ENCODE data around the gene FAM53A. TPM values are rescaled to one million over a fixed set of nuclear protein-coding genes. Genes with fewer than 3 reads are reported as not detected.

FAM53A gene
- total RNA-seq, 2 experiments from 2014 or later, result 1.4 to 1.8 TPM

- Histone ChIP-seq H3K36me3 (ENCODE audit: insufficient read depth, low read length) (peaks cover 69% of the 10 kb centered on the region), H3K4me3 (ENCODE audit: low read depth, low read length, poor library complexity, severe bottlenecking) (peak overlapping the region; percentile 76), H3K4me1 (ENCODE audit: insufficient read depth, low read length, poor library complexity, severe bottlenecking) (peaks cover 66% of the 10 kb centered on the region), H3K27ac (ENCODE audit: low read depth, low read length, poor library complexity, severe bottlenecking) (peak overlapping the region; percentile 85), H3K79me2 (ENCODE audit: insufficient read depth, low read depth, low read length) (peaks cover 62% of the 10 kb centered on the region), H3K9me3 (ENCODE audit: low read length) (no peaks in the 10 kb centered on the region), H2AFZ (ENCODE audit: low read length) (no peak overlapping the region), H3K9me2 (ENCODE audit: insufficient read depth, low read length) (no peaks in the 10 kb centered on the region), H3K4me2 (ENCODE audit: low read length) (peak overlapping the region; percentile 91), H4K20me1 (ENCODE audit: insufficient read depth, low read length) (peaks cover 18% of the 10 kb centered on the region; the same call in 1 of the 2 replicates)
- CTCF ChIA-PET (ENCODE audit: unreplicated experiment), result interaction anchor here (0.9 to 1.5 kb wide), 2 partner anchors 24 to 26 kb away, joined by 3 to 5 read pairs; no protein-coding TSS in a partner anchor
- intact Hi-C loops (cut with micrococcal nuclease; ENCODE audit: unreplicated experiment), result loop anchor here (2.0 to 10.0 kb wide), 3 partner anchors 499 to 1043 kb away; partner anchors contain the start of genes ATP5ME, MYL5 and RNF4
- peak; percentile 24 for DNase-seq (ENCODE audit: low spot score)
- POLR2A ChIA-PET, result interaction anchor here (4.2 kb wide), 1 partner anchor 8 kb away, joined by 16 read pairs; no protein-coding TSS in a partner anchor
- no peak for TF ChIP-seq CTCF (conservative IDR thresholded peaks at IDR 0.05; ENCODE audit: low read length)
- no peak for TF ChIP-seq EZH2phosphoT487 (IDR thresholded peaks at IDR 0.05; ENCODE audit: borderline replicate concordance, low read depth, low read length)
- BruUV-seq (replicated peaks), result no TSS peak
Observed at GRCh38 chr4:1717129-1718094, 33.3 kb upstream of the FAM53A start.

- peaks cover 66% of the 10 kb centered on the region for H3K4me1 ChIP-seq (ENCODE audit: insufficient read depth, low read length, poor library complexity, severe bottlenecking)
- no peak overlapping the region for H2AFZ ChIP-seq (ENCODE audit: low read length)
- H3K79me2 ChIP-seq (ENCODE audit: insufficient read depth, low read depth, low read length), result peaks cover 60% of the 10 kb centered on the region
- no peaks in the 10 kb centered on the region for H3K9me2 ChIP-seq (ENCODE audit: insufficient read depth, low read length)
- peaks cover 66% of the 10 kb centered on the region for H3K36me3 ChIP-seq (ENCODE audit: insufficient read depth, low read length)
- H3K4me3 ChIP-seq (ENCODE audit: low read depth, low read length, poor library complexity, severe bottlenecking), result peak overlapping the region; percentile 86
- POLR2A ChIA-PET, result no interaction called here
- TF ChIP-seq CTCF (conservative IDR thresholded peaks at IDR 0.05; ENCODE audit: low read length), result peak; percentile 31; the same call in 1 of the 2 replicates
- no peak for TF ChIP-seq EZH2phosphoT487 (IDR thresholded peaks at IDR 0.05; ENCODE audit: borderline replicate concordance, low read depth, low read length)
- DNase-seq (ENCODE audit: low spot score), result no peak
- H3K27ac ChIP-seq (ENCODE audit: low read depth, low read length, poor library complexity, severe bottlenecking), result peak overlapping the region; percentile 85
- H3K9me3 ChIP-seq (ENCODE audit: low read length), result no peaks in the 10 kb centered on the region
- H4K20me1 ChIP-seq (ENCODE audit: insufficient read depth, low read length), result peaks cover 18% of the 10 kb centered on the region; the same call in 1 of the 2 replicates
- intact Hi-C loops (cut with micrococcal nuclease; ENCODE audit: unreplicated experiment), result loop anchor here (10.0 kb wide), 2 partner anchors 748 to 1042 kb away; partner anchors contain the start of genes ATP5ME, MYL5 and RNF4
- BruUV-seq (replicated peaks), result no TSS peak
- CTCF ChIA-PET (ENCODE audit: unreplicated experiment), result no interaction called here
- peak overlapping the region; percentile 91 for H3K4me2 ChIP-seq (ENCODE audit: low read length)
Observed at GRCh38 chr4:1716065-1716945, 32.2 kb upstream of the FAM53A start.
